HG02938 (cell line): ENCODE measurements around the gene ZNF892.
"Not testable (repeated sequence)": the region's sequence is repeated elsewhere in the genome, so short reads cannot be mapped to it uniquely, and the experiment has no call there.

Experiments
- ATAC-seq: cut with Tn5 transposase; IDR thresholded peaks from one replicate; pipeline ENCODE4 v1.9.1; 2021; ENCODE audit warnings: mild to moderate bottlenecking, moderate library complexity; ENCODE audit not compliant: unreplicated experiment

The ZNF892 gene

GRCh38 chr2:95207111-95207961, at the start of gene ZNF892:
ZNF892 (plus strand) TSS chr2:95207521; CDS start chr2:95207816, 295 bp downstream.
- ATAC-seq, result peak; percentile 97

- no peak for ATAC-seq
These were observed 48.9 kb upstream of the ZNF892 start for GRCh38 chr2:95158441-95158840.

GRCh38 chr2:95158891-95159619, 48.3 kb upstream of the ZNF892 start:
- ATAC-seq, result peak; percentile 50

GRCh38 chr2:95159690-95160449, 47.5 kb upstream of the ZNF892 start, which contains the start of gene ZNF514:
ZNF514 (minus strand) TSS chr2:95159848; CDS start chr2:95153253, 6,595 bp downstream.
- ATAC-seq, result peak; percentile 81

GRCh38 chr2:95165030-95165370, 42.3 kb upstream of the ZNF892 start:
- peak; percentile 3 for ATAC-seq

GRCh38 chr2:95165371-95166064, 41.8 kb upstream of the ZNF892 start, which contains the start of gene ZNF2:
ZNF2 (plus strand) TSS chr2:95165809; CDS start chr2:95176227, 10,418 bp downstream.
- ATAC-seq, result peak; percentile 90

- ATAC-seq, result peak; percentile 12
These were observed 41.1 kb upstream of the ZNF892 start for GRCh38 chr2:95166065-95166763.

GRCh38 chr2:95171902-95172301, 35.4 kb upstream of the ZNF892 start:
- ATAC-seq, result no peak

GRCh38 chr2:95174031-95174542, 33.2 kb upstream of the ZNF892 start:
- no peak for ATAC-seq

GRCh38 chr2:95179451-95179850, 27.9 kb upstream of the ZNF892 start:
- ATAC-seq, result no peak

- no peak for ATAC-seq
These were observed 25.5 kb upstream of the ZNF892 start for GRCh38 chr2:95181774-95182173.

GRCh38 chr2:95185197-95185596, 22.1 kb upstream of the ZNF892 start:
- ATAC-seq, result no peak

GRCh38 chr2:95185973-95186372, 21.3 kb upstream of the ZNF892 start:
- ATAC-seq, result no peak

GRCh38 chr2:95192956-95193355, 14.4 kb upstream of the ZNF892 start:
- not testable (repeated sequence) for ATAC-seq

GRCh38 chr2:95203911-95204310, 3.4 kb upstream of the ZNF892 start:
- no peak for ATAC-seq

GRCh38 chr2:95204396-95204795, 2.9 kb upstream of the ZNF892 start:
- ATAC-seq, result no peak

- no peak for ATAC-seq
These were observed 1.2 kb upstream of the ZNF892 start for GRCh38 chr2:95206096-95206495.

- ATAC-seq, result no peak
These were observed 785 bp downstream of the ZNF892 start for GRCh38 chr2:95208106-95208505.

GRCh38 chr2:95215018-95215612, 7.8 kb downstream of the ZNF892 start:
- ATAC-seq, result no peak
